Measurements from ENCODE around the gene MYO3B. TPM values are rescaled to one million over a fixed set of nuclear protein-coding genes. Genes with fewer than 3 reads are reported as not detected.

The MYO3B gene
- total RNA-seq, 1 donor from 2014 or later: 9.1 TPM

GRCh38 chr2:170254293-170254732 is 76.4 kb downstream of the MYO3B start:
- Mint-ChIP-seq H3K27ac (no peak overlapping the region), H3K4me3 (no peak overlapping the region), H3K36me3 (peaks cover 5% of the 10 kb centered on the region), H3K9me3 (peaks cover 38% of the 10 kb centered on the region), H3K4me1 (no peaks in the 10 kb centered on the region), H3K27me3 (ENCODE audit: low read depth) (peaks cover 5% of the 10 kb centered on the region)
- TF ChIP-seq, protein P1, sequence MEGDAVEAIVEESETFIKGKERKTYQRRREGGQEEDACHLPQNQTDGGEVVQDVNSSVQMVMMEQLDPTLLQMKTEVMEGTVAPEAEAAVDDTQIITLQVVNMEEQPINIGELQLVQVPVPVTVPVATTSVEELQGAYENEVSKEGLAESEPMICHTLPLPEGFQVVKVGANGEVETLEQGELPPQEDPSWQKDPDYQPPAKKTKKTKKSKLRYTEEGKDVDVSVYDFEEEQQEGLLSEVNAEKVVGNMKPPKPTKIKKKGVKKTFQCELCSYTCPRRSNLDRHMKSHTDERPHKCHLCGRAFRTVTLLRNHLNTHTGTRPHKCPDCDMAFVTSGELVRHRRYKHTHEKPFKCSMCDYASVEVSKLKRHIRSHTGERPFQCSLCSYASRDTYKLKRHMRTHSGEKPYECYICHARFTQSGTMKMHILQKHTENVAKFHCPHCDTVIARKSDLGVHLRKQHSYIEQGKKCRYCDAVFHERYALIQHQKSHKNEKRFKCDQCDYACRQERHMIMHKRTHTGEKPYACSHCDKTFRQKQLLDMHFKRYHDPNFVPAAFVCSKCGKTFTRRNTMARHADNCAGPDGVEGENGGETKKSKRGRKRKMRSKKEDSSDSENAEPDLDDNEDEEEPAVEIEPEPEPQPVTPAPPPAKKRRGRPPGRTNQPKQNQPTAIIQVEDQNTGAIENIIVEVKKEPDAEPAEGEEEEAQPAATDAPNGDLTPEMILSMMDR (IDR thresholded peaks at IDR 0.05; ENCODE audit: unreplicated experiment): no peak
- no peak for DNase-seq (ENCODE audit: low spot score in 2 of 2, unreplicated experiment in 2 of 2)

DNA sequence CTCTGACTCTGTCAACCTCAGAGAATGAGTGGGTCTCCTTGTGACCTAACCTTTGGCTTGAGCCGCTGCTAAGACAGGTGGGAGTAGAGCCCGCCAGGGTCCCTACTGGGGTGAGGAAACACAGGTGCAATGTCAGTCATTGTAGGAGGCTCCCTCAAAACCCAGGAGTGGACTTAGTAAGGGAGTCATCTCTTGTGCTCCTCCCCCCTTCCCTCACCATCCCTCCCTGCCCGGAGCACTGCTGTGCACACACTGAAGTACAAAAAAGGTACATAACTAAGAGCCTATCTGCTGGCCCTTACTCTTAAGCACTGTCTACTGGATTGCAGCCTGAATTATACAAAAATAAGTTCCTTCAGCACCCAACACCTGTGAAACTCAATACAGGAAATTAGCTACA is 77.2 kb downstream of the MYO3B start:
- TF ChIP-seq, protein P1 (IDR thresholded peaks at IDR 0.05; ENCODE audit: unreplicated experiment): no peak
- Mint-ChIP-seq H3K27me3 (ENCODE audit: low read depth) (peaks cover 5% of the 10 kb centered on the region), H3K4me1 (no peaks in the 10 kb centered on the region), H3K4me3 (no peak overlapping the region), H3K36me3 (peaks cover 5% of the 10 kb centered on the region), H3K27ac (no peak overlapping the region), H3K9me3 (peaks cover 45% of the 10 kb centered on the region)
- no peak for DNase-seq (ENCODE audit: low spot score in 2 of 2, unreplicated experiment in 2 of 2)

- Mint-ChIP-seq H3K36me3 (peaks cover 4% of the 10 kb centered on the region), H3K9me3 (peaks cover 47% of the 10 kb centered on the region), H3K27ac (no peak overlapping the region), H3K4me3 (no peak overlapping the region), H3K4me1 (no peaks in the 10 kb centered on the region), H3K27me3 (ENCODE audit: low read depth) (peaks cover 5% of the 10 kb centered on the region)
- TF ChIP-seq, protein P1 (IDR thresholded peaks at IDR 0.05; ENCODE audit: unreplicated experiment): no peak
- DNase-seq (ENCODE audit: low spot score in 2 of 2, unreplicated experiment in 2 of 2): no peak
Measured at GRCh38 chr2:170255971-170256370, 78.0 kb downstream of the MYO3B start.

GRCh38 chr2:170258382-170258781 is 80.4 kb downstream of the MYO3B start:
- no peak overlapping the region for H3K27ac Mint-ChIP-seq
- peaks cover 2% of the 10 kb centered on the region for H3K27me3 Mint-ChIP-seq (ENCODE audit: low read depth)
- peaks cover 59% of the 10 kb centered on the region for H3K9me3 Mint-ChIP-seq
- no peak overlapping the region for H3K4me3 Mint-ChIP-seq
- no peaks in the 10 kb centered on the region for H3K36me3 Mint-ChIP-seq
- TF ChIP-seq, protein P1 (IDR thresholded peaks at IDR 0.05; ENCODE audit: unreplicated experiment): no peak
- no peaks in the 10 kb centered on the region for H3K4me1 Mint-ChIP-seq
- no peak for DNase-seq (ENCODE audit: low spot score in 2 of 2, unreplicated experiment in 2 of 2)

DNA sequence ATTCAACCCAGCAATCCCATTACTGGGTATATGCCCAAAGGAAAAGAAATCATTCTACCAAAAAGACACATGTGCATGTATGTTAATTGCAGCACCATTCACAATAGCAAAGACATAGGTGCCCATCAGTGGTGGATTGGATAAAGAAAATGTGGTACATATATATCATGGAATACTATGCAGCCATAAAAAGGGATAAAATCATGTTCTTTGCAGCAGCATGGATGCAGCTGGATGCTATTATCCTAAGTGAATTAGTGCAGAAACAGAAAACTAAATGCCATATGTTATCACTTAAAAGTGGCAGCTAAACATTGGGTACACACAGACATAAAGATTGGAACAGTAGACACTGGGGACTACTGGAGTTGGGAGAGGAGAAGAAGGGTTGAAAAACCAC is 82.2 kb downstream of the MYO3B start:
- Mint-ChIP-seq H3K27me3 (ENCODE audit: low read depth) (no peaks in the 10 kb centered on the region), H3K9me3 (peaks cover 73% of the 10 kb centered on the region), H3K4me1 (no peaks in the 10 kb centered on the region), H3K27ac (no peak overlapping the region), H3K36me3 (peaks cover 4% of the 10 kb centered on the region), H3K4me3 (no peak overlapping the region)
- DNase-seq (ENCODE audit: low spot score in 2 of 2, unreplicated experiment in 2 of 2): no peak
- TF ChIP-seq, protein P1 (IDR thresholded peaks at IDR 0.05; ENCODE audit: unreplicated experiment): no peak

DNA sequence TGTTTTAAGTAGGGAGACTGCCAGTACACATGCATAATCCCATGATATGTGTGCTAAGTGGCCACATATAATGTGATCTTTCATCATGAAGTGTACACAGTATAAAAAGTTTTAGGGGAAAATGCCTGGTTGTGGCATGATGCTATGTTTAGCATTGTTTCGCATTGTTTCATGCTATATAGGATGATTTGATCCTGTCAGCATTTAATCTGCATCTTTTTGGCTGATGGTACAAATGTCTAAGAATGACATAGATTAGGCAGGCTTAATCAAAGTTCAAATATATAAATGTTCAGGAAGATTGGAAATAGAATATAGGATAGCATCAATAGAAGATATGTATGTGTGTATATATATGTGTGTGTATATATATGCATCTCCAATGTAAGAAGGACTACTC is 83.6 kb downstream of the MYO3B start:
- Mint-ChIP-seq H3K27ac (no peak overlapping the region), H3K27me3 (ENCODE audit: low read depth) (no peaks in the 10 kb centered on the region), H3K4me3 (no peak overlapping the region), H3K9me3 (peaks cover 66% of the 10 kb centered on the region), H3K4me1 (no peaks in the 10 kb centered on the region), H3K36me3 (peaks cover 4% of the 10 kb centered on the region)
- TF ChIP-seq, protein P1 (IDR thresholded peaks at IDR 0.05; ENCODE audit: unreplicated experiment): no peak
- DNase-seq (ENCODE audit: low spot score in 2 of 2, unreplicated experiment in 2 of 2): no peak
